GM12874 (cell line): ENCODE results near the gene FUBP3.

Experiments
- TF ChIP-seq, protein P1 (sequence below): IDR thresholded peaks from 2 replicates; pipeline ENCODE4 v1.5.1; 2011; ENCODE audit warnings: low read depth, mild to moderate bottlenecking, control low read depth, low read length, moderate library complexity; ENCODE audit not compliant: insufficient read depth

The FUBP3 gene

DNA sequence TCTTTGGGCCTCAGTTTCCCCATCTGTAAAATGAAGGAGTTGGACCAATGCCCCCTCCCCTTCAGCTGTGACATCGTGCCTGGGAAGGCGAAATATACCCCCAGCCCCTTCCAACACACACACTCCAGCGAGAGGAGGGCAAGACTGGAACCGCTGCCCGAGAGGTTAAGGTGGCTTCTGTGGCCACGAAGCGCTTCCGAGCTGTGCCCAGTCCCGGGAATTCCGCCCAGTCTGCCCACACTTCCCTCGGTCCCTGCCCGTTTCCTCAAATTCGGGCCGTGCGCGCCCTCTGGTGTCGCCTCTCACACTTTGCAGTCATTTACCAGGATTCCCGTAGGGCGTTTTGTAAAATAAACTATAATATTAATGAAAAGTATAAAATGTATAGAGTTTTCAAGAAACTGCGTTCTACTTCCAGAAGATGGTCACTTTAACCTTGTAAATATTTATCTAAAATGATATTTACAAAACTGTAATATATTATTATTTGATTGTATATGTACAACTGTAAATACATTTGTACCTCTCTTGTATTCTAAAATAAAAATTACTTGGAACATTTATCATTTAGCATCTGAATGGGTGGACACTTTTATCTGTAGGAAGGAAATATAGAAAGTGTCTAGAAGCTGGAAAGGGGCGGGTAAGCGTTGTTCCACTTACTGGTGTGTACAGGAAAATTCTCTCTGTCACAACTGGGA lies 103.2 kb downstream of the FUBP3 start:
- TF ChIP-seq, protein P1, sequence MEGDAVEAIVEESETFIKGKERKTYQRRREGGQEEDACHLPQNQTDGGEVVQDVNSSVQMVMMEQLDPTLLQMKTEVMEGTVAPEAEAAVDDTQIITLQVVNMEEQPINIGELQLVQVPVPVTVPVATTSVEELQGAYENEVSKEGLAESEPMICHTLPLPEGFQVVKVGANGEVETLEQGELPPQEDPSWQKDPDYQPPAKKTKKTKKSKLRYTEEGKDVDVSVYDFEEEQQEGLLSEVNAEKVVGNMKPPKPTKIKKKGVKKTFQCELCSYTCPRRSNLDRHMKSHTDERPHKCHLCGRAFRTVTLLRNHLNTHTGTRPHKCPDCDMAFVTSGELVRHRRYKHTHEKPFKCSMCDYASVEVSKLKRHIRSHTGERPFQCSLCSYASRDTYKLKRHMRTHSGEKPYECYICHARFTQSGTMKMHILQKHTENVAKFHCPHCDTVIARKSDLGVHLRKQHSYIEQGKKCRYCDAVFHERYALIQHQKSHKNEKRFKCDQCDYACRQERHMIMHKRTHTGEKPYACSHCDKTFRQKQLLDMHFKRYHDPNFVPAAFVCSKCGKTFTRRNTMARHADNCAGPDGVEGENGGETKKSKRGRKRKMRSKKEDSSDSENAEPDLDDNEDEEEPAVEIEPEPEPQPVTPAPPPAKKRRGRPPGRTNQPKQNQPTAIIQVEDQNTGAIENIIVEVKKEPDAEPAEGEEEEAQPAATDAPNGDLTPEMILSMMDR, result peak; percentile 70

DNA sequence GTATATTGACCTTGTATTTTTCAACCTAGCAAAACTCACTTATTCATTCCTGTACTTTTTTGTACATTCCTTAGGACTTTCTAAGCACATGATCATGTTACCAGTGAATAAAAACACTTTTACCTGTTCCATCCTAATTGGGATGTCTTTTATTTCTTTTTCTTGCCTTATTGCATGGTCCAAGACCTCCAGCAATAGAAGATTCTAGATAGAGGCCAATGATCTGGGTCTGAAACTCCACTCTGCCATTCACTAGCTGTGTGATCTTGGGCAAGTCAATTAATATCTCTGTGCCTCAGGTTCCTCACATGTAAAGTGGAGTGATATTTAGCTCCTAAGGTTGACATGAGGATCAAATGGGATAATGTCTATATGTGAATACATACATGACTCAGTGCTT lies 105.7 kb downstream of the FUBP3 start:
- TF ChIP-seq, protein P1, result no peak

DNA sequence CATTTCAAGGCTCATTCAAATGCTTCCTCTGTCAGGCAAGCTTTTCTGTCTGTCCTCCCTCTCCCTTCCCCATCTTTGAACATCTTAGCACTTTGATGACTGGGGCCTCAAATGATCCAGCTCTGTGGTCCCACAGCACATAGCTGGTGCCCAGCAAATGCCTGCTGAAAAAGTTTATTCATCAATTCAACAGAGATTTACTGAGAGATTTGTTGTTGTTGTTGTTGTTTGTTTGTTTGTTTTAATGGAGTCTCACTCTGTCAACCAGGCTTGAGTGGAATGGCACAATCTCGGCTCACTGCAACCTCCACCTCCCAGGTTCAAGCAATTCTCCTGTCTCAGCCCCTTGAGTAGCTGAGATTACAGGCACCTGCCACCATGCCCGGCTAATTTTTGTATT lies 108.2 kb downstream of the FUBP3 start:
- TF ChIP-seq, protein P1, result no peak
